Measurements from ENCODE around the gene BRD4. TPM values are rescaled to one million over a fixed set of nuclear protein-coding genes. Genes with fewer than 3 reads are reported as not detected.

The BRD4 gene
- total RNA-seq, 2 experiments from 2014 or later, result 110 to 113 TPM

GRCh38 chr19:15187026-15188007 lies 145.0 kb downstream of the BRD4 start:
- Mint-ChIP-seq H3K9me3 (no peaks in the 10 kb centered on the region), H3K27me3 (peaks cover 6% of the 10 kb centered on the region), H3K4me3 (no peak overlapping the region), H3K4me1 (no peaks in the 10 kb centered on the region), H3K36me3 (no peaks in the 10 kb centered on the region), H3K27ac (no peak overlapping the region)
- DNase-seq, result no peak

Other genes with a start within 250 kb of the BRD4 start
- gene SYDE1, start 225.1 kb downstream of the BRD4 start, total RNA-seq, result 1 to 10 TPM; 1.6 to 2.4 TPM
- under 1 TPM in 1 of 2 experiments, not detected in 1; 0.12 TPM for gene NOTCH3, start 131.5 kb downstream of the BRD4 start, total RNA-seq
- gene EPHX3, start 100.1 kb downstream of the BRD4 start, total RNA-seq, result not detected
- gene AKAP8, start 47.2 kb upstream of the BRD4 start, total RNA-seq, result 10 to 100 TPM; 59.4 to 61.2 TPM
- 10 to 100 TPM; 70.6 to 71.6 TPM for gene AKAP8L, start 86.4 kb upstream of the BRD4 start, total RNA-seq
- gene WIZ, start 117.4 kb upstream of the BRD4 start, total RNA-seq, result 10 to 100 TPM; 22.7 to 24.1 TPM
- gene RASAL3, start 132.0 kb upstream of the BRD4 start, total RNA-seq, result 10 to 100 TPM; 75.0 to 83.4 TPM
- gene PGLYRP2, start 147.0 kb upstream of the BRD4 start, total RNA-seq, result not detected
- gene CYP4F22, start 176.0 kb upstream of the BRD4 start, total RNA-seq, result 1 to 10 TPM; 1.3 to 1.6 TPM